Skeletal muscle cell (primary cell): ENCODE results near the gene KCNE4.

Source experiments
- DNase-seq: peaks from one replicate; pipeline ENCODE4 v3.0.0-alpha.2; 2010; ENCODE audit warnings: low read depth
- H3K4me3 ChIP-seq: 2 replicates; pipeline ENCODE4 v1.5.1; 2011; ENCODE audit warnings: low read depth, mild to moderate bottlenecking, control low read depth, low read length, moderate library complexity

Gene KCNE4

DNA sequence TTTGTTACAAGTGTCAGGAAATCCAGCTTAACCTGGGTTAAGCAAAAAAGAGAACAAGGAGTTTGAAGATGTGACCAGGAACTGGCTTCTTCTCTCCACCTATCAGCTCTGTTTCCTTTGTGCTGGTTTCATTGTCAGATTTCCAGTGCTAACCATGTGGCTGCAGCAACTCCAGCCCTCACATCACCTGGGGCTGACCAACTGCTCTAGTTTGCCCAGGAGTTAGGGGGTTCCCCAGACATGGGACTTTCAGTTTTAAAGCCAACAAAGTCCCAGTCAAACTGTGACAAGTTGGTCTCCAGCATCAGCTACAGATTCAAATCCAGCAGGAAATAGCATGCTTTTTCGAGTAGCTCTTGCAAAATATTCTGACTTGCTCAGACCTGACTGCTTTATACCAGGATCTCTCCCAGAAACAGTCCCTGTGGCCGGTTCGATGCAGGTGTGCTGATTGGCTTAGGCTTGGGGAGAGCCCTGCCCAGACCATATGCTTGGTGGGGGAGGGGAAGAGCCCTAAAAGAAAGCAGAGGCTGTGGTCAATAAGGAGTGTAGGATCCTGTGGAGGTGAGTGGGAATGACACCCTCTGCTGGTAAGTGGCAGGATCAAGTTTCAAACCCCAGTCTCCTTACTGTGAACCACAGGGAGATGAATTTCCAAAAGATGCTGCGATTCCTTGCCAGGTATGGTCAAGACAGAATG lies 49.5 kb downstream of the KCNE4 start:
- no peak overlapping the region for H3K4me3 ChIP-seq
- no peak for DNase-seq

DNA sequence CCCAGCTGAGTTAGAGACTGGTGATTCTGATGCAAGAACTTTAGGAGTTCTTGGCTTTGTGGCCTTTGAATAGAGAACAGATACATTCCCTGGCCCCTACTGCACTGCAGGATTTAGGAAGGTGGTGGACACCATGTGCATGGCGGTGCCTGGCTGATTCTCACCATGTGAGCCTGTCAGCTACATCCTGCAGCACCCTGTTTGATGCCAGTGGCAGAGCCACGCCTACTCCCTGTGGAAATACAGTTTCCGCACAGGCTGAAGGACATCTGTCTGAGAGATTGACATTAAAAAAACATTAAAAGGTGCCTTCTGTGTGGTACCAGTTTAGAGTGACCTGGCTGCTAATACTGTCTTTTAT lies 50.0 kb downstream of the KCNE4 start:
- no peak overlapping the region for H3K4me3 ChIP-seq
- no peak for DNase-seq

- no peak for DNase-seq
- no peak overlapping the region for H3K4me3 ChIP-seq
Measured at GRCh38 chr2:223102450-223102849, 50.5 kb downstream of the KCNE4 start.

DNA sequence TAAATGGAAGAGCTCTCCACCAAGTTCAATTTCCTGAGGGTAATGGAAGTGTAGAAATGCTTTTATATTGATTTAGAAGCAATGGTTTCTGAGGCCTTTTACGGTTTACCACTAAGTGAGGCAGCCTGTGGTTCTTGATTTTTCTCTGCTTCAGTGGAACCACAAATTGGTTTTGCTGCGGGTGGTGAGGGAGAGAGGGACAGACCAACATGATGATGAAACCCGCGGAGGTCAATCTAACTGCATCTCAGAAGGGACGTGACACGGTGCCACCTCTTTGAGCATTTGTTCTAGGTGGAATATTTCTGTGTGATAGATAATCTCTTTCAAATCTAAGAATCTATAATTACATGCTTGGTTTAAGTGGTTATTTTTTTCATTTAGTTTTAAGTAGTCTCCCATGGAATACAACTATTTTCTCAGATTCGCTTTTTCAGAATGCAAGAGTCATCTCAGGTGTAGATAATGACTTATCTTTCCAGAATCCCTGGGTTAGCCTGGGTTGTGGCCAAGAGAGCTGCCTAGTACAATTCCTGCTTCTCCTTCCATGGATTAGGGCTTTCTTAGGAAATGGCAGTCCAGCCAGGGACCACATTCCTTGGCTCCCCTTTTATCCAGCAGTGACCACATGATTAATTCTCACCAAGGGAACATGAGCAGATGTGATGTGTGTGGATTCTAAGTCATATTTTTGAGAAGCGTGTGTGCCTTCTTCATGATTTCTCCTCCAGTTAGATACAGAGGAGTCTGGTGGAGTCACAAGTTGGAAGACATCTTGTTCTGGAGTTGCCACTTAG lies 52.5 kb downstream of the KCNE4 start:
- no peak overlapping the region for H3K4me3 ChIP-seq
- no peak for DNase-seq
